ENCODE measurements around the gene GPX4.

DNA sequence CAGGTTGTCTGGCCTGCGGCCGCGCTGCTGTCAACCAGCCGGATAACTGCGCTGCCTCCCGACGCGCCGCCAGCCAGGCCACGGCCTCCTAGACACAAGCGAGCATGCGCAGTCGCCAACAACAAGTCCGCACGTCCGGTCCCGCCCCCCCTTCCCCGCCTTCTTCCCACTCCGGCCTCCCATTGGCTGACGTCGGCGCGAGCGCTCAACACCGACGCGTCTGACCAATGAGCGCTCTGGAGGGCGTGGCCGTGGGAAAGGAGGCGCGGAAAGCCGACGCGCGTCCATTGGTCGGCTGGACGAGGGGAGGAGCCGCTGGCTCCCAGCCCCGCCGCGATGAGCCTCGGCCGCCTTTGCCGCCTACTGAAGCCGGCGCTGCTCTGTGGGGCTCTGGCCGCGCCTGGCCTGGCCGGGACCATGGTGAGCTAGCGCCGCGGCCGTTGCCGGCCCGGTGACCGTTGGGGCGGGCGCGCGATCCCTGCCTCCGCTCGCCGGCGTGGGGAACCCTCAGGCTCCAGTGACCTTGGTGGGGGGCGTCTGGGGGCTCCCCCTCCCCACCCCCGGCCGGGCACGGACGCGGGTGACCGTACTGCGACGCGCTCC is at the start of gene GPX4:
- TF ChIP-seq, protein P1, sequence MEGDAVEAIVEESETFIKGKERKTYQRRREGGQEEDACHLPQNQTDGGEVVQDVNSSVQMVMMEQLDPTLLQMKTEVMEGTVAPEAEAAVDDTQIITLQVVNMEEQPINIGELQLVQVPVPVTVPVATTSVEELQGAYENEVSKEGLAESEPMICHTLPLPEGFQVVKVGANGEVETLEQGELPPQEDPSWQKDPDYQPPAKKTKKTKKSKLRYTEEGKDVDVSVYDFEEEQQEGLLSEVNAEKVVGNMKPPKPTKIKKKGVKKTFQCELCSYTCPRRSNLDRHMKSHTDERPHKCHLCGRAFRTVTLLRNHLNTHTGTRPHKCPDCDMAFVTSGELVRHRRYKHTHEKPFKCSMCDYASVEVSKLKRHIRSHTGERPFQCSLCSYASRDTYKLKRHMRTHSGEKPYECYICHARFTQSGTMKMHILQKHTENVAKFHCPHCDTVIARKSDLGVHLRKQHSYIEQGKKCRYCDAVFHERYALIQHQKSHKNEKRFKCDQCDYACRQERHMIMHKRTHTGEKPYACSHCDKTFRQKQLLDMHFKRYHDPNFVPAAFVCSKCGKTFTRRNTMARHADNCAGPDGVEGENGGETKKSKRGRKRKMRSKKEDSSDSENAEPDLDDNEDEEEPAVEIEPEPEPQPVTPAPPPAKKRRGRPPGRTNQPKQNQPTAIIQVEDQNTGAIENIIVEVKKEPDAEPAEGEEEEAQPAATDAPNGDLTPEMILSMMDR (IDR thresholded peaks at IDR 0.05; ENCODE audit: extremely low read depth in 1 of 2, insufficient read depth in 1 of 2, low read depth in 1 of 2, low read length in 2 of 2): no peak
- TF ChIP-seq POLR2A (IDR thresholded peaks at IDR 0.05; ENCODE audit: low read depth, low read length): peak; percentile 99
- TF ChIP-seq, protein P2, sequence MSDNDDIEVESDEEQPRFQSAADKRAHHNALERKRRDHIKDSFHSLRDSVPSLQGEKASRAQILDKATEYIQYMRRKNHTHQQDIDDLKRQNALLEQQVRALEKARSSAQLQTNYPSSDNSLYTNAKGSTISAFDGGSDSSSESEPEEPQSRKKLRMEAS (IDR thresholded peaks at IDR 0.05; ENCODE audit: insufficient read depth, insufficient read length): no peak

All from endothelial cell of umbilical vein (primary cell).